Germinal center (tissue), 1 donor: ENCODE measurements around the gene AK8.

Source experiments
- DNase-seq: peaks from one replicate; pipeline ENCODE4 v3.0.0; 2012; ENCODE audit warnings: mixed read lengths, low spot score

The AK8 gene

DNA sequence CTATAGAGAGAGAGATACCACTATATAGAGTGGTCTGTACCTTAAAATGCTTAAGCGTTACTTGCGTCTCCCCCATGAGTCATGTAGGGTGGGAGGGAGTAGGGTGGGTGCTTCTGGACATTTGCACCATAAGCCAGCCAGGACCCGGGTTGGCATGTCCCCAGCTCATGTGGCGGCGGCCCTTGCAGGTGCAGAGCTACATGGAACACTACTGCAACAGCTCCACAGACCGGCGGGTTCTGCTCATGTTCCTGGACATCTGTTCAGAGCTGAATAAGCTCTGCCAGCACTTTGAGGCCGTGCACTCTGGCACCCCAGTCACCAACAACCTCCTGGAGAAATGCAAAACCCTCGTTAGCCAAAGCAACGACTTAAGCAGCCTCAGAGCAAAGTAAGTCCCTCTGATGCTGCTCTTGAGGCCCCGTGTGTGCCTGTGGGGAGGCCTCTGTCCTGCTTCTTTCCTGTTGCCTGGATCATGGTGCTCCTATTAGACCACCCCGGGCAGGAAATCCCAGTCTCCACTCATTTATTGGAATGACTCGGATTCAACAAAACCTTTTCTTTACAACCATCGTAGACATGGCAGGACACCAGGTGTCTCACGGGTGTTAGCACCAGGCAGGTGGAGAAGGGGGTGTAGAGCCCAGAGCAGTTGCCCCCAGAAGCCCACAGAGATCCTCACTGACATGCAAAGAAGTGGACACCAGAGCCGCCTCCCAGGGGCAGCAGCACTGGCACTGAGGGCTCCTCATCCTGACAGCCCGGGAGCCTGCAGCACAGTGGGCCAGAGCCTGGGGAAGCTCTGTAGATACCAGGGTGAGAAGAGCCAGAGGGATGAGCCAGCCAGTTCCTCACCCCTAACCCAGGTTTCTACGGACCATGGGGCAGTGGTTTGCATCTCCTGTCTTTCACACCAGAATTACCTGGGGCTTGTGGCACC, 9.4 kb upstream of the AK8 start:
- no peak for DNase-seq

DNA sequence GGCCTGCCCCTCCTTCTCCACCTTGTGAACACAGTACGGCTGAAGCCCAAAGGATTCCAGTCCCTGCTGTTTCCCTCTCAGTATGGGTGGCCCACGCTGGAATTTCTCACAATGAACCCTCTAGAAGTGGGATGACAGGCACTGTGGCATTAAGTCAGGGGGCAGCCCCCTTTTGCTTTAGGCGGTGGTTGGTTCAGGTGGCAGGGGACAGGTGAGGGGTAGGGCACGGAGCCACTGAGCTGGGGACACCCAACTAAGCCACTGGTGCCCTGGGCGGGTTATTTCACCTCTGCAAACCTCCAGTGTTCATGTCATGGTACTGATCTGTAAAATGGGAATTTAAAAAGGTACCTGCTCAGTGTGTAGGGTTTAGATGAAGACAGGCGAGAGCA, 8.2 kb upstream of the AK8 start:
- no peak for DNase-seq

DNA sequence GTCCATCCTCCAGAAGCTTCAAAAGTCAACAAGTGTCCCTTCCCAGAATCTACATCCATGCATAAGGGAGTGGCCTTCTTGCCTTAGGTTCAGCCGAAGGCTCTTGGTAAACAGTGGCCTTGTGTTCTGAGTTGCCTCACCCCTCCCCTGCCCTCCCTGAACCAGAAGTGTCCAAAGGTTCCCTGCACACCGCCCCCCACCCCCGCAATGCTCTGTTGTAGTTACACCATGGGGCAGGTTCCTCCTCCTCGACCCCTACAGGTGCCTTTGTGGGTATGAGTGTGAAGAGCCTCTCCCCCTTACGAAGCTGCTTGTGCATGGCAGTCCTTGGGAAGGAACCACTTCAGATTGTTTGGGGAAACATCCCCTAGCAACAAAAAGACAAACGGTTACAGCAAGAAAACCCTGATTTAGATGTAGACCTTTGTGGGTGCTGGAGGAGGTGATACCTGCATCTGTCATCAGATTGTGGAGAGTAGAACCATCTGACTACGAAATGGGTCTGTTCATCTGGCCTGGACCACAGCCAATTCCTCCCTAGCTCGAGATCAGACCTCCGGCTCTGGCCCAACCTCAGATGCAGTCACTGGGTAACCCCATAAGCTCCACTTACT, 7.7 kb upstream of the AK8 start:
- DNase-seq, result no peak

DNA sequence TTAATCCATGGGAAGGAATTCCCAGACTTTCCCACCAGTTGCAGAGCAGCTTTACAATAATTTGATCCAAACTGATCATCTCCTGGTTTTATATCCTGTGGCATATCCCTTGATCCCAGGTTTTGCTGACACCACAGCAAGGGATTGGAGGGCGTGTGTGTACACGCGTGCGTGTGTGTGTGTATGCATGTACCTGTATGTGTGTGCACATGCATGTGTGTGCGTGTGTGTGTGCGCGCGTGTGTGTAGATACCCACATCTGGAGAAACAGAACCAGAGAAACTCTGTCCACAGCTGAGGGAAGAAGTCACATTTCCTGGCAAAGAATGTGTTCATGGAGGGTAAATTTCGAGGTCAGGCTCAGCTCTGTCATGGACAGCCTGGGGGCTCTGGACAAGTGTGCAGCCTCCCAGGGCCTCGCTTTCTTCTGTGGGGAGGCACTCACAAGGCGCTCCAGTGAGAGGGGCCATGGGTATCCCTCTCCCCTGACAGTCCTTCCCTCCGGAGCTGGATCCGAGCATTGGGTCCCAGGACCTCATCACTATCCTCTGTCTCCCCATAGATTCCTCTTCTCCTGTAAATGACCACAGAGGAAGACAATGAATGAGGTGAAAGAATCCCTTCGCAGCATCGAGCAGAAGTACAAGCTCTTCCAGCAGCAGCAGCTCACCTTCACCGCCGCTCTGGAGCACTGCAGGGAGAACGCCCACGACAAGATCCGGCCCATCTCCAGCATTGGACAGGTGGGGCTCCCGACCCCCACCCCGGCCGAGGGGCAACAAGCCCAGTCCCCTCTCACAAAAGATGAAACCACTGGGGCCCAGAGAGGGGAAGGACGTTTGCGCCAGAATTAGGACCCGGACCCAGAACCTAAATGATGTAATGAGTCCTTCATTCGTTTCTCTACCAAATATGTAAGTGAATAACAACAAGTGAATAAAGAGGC, 5.5 kb upstream of the AK8 start:
- no peak for DNase-seq

DNA sequence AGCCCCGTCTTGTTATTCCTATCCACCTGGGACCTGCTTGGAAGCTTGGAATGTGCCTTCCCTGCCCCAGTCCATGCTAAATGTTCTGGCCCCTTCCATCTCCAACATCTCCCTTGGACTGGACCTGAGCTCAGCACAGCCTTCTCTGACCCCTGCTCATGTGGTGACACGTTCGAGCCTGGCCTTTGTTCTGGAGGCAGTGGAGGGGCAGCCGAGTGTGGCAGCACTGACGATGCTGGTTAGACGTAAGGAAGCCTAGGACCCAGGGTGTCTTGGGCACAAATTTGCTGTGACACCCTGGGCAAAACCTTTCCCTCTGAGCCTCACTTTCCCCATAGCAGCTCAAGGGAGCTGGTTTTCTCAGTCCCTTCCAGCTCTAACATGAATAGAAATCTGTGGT, 4.5 kb upstream of the AK8 start:
- no peak for DNase-seq

DNA sequence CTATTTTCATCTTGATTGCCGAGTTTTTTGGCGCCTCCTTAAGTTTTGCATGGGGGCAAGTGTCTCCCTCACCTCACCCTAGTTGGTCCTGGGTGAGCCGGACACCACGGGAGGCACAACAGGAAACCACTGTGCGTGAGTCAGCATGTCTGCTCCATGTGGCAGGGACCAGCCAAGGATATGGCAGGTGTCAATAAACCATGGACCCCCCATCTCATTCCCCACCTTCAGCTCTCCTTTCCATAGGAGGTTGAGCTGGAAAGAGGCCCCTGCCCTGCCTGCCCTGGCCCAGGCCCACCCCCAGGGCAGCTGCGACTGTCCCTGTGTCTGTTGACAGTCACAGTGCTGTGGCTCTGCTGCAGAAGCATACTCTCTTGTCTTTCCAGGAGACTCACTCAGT, 3.7 kb upstream of the AK8 start:
- no peak for DNase-seq

DNA sequence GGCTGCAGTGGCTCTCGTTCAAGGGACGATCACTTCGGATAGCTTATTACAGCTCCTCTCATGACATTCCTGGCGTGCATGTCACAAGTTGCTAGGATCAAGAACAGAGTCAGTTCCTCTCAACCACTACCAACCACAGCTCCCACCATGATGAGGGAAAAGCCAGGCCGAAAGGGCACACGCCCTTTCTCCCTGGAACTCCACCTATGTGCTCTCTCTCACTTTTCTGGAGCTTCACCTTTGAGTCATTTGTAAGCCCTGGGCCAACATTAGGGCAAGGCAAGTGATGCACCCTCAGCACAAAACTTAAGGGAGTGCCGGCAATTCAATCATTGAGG, 2.2 kb upstream of the AK8 start:
- no peak for DNase-seq

DNA sequence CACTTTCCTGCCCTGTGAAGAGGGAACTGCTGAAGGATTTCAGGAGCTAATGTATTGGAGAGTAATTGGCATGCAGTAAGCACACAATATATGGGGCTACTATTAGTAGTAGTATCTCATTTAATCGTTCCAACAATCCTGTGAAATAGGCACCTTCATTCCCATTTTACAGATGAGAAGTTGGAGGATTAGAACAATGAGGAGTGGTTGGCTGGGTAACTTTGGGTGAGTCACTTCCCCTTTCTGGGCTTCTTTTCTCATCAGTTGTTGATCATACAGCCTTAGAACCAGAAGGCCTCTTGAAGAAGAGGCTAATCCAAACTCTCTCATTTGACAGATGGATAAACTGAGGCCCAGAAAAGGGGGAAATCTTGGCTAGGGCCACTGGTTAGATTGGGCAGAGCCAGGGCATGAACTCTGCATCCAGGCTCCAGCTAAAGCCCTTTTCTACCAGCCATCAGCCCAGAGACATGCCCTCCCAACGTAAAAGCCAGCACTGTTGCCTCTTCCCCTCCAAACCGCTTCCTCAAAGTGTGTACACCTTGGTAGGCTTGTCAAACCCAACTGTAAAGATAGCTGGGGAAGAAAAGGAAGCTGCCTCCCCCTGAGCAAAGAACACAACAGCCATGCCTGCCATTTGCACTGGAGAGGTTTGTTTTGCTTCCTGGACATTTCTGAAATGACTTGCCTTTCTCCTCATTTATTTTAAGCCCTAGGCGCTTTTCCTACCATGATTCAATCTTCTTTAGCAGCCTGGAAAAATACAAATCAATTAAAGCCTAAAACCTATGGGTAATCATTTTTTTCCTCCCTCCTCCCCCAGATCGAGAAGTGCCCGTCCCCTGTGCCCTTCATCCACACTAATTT, 1.6 kb upstream of the AK8 start:
- DNase-seq, result no peak

DNA sequence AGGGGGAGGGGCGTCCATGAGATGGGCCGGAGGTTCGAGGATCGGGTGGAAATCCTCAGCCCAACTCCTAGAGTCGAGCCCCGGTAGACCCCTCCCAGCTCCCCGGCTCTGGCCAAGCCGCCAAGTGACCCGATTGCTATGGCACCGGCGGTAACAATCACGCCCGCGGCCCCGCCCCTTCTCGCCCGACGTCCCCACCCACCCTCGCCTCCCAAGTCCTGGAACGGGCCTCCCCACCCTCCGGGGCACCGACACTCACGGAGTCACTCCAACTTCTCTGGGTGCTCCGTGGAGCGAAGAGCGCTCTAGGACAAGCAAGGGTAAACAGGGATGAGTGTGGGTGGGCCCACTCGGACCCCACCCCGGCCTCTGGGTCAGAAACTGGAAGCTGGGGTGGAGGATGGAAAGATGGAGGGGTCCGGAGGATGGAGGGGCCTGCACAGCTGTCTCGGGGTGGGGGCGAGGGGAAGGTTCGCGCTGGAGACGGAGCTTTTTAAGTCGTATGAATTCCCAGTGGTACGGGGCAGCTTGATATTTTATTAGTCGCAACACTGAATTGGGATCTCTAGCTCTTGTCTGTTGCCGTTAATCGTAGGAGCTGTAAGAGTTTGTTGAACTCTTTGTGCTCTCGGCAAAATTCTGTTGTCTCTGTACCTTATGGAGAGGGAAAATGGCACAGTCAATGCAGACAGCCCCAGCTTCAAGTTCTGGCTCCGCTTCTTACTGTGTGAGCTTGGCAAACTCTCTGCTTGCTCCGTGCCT, 792 bp upstream of the AK8 start, which contains the start of gene SPACA9:
Gene SPACA9, plus strand, starts transcription at position 204 of the 762 bp plus-strand sequence. CDS start 5,050 bp downstream, outside the sequence.
- DNase-seq, result peak; percentile 49

DNA sequence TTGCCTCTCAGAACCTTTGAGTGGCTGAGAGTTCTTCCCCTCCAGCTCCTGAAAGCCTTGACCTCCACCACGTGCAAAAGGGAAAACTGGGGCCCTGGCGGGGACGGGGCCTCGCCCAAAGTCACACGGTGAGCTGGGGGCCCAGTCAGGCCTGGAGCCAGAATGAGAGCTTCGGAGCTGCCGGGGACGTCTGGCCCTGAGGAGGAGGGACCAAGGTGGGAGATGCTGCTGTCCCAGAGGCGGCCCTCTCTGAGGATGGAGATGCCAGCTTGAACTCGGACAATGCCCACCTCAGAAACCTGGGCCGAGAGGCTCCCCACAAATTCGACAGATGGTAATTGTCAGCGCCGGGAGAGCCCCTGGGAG, 643 bp downstream of the AK8 start:
- no peak for DNase-seq

DNA sequence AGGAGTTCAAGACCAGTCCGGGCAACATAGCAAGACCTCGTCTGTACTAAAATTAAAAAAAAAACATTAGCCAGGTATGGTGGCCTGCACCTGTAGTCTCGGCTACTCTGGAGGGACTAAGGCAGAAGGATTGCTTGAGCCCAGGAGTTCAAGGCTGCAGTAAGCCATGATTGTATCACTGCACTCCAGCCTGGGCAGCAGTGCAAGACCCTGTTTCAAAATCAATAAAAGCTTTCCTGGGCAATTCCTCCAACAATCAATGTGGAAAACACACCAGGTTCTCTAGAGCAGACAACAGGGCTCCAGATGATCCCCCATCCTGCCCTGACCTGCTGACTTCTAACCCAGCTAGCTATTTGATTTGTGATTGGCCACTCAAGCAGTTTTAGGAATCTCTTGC, 1.2 kb downstream of the AK8 start:
- DNase-seq, result no peak

DNA sequence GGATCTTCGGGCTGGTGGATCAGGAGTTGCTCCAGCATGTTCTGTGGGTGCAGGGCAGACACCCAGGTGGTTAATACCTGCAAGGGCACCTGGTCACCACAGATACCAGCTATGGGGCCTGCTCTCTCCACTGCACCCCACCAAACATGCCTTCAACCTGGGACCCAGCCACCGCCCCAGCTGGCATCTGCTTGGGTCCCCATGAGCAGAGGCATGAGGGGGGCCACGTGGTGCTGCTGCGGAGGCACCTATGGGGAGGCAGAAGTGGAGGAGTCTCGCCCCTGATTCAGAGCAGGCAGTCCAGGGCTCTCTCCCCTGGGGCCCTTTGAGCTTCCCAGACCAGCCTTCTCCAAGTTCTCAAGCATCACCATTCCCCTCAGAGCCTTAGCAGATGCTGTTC, 2.9 kb downstream of the AK8 start:
- no peak for DNase-seq

DNA sequence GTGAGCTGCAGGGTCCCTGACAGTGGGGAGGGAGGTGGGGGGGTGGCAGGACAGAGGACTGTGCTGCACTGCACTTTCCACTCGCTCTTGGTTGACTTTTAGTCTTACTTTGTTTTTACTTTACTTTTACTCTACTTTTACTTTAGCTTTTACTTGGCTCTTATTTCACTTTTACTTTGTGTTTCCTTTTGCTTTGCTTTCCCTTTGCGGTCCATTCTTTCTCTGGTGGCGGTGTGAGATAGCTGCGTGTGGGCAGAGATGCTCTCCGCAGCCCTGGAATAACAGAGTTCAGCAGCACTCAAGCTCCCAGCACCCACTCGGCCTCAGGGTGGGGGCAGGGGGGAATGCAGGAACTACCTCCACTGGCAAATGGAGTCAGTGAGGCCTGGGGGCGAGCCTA, 4.7 kb downstream of the AK8 start:
- DNase-seq, result no peak

DNA sequence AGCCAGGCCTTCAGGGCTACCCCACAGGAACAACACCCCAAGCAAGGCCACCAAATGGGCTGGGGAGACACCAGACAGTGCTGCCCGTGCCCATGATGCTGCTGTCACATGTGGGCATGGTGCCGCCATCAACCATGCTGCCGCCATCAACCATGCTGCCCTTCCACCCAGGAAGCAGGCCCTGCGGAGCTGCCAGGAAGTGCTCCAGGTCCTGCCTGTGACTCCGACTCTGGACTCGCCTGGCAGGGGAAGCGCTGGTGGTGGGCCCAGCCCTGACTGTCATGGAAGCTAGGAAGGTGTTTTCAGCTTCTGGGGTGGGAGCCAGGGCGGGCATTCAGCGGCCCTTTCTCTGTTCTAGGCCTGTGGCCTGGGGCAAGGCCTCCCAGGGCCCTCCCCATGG, 8.8 kb downstream of the AK8 start:
- no peak for DNase-seq

DNA sequence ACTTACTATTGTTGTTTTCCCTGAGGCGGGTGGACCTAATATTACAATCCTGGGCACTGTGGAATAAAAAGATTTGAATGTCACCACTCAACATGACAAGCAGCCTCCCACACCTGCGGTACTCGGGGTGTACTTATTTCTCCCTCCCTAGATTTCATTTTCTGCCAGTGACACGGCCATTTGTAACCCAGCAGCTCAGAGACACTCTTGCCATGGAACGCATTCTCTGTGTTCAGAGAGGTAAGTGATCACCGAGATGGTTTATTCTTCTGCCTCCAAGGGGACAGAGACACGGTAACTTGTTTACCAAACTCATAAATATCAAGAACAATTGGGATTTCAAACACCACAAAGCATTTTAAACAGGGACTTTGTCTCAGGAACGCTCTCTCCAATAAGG, 11.2 kb downstream of the AK8 start:
- DNase-seq, result no peak

DNA sequence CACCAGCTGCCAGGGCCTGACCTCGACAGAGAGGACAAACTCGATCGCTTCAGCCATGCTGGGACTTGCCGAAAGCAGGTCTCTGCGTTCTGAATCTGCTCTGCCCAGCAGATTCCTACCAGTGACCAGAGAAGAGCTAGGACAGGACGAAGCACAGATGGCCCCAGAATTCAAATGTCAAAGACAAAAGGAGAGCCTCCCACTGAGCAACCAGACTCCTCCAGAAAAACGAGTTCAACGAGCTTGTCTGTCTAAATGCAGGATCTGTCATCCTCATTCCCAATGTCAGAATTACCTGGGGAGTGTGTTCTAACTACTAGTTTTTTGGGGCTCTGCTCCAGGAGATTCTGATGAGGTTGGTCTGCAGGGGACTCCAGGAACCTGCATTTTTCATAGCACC, 13.4 kb downstream of the AK8 start:
- no peak for DNase-seq

DNA sequence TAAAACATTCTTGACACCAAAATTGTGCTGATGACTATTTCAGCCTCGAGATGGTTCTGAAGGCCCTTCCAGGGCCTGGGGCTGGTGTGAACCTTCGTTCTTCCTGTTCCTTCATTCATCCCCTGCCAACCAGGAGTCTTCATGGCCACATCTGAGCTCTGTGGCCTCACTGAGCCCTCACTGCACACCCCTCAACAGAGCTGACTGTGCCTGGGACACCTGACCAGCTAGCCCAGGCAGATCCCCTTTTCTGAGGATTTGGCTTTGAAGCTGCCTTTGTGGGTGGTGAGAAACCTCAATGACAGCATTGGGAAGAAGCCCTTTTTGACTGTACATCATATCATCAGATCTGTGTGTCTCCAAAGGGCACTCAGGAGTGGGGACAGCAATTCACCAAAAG, 13.8 kb downstream of the AK8 start:
- DNase-seq, result no peak

DNA sequence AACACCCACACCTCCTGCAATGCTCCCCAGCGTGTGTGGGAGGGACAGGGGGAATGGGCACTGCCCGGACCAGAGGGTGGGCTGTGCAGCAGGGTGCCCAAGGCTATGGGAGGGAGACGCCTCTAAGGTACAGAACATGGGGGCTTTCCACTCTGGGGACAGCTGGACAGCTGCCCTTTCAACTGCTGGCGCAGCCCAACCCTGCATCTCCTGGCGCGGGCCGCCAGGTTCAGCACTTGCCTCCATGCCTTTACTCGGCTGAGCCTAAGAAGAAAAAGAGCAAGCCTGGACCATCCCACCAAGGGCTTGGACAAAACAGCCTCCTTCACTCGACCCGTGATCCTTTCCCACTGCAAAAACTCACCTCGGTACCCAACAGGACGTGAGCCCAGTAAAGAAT, 15.0 kb downstream of the AK8 start:
- no peak for DNase-seq

DNA sequence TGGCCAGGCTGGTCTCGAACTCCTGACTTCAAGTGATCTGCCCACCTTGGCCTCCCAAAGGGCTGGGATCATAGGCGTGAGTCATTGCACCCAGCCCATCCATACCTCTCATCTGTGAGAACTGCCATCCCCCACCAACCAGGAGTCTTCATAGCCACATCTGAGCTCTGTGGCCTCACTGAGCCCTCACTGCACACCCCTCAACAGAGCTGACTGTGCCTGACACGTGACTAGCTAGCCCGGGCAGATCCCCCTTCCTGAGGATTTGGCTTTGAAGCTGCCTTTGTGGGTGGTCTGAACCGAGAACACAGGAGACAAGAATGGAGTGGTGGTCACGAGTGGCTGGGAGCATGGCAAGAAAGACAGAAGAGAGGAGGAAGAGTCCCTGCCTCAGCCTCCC, 15.6 kb downstream of the AK8 start:
- no peak for DNase-seq

DNA sequence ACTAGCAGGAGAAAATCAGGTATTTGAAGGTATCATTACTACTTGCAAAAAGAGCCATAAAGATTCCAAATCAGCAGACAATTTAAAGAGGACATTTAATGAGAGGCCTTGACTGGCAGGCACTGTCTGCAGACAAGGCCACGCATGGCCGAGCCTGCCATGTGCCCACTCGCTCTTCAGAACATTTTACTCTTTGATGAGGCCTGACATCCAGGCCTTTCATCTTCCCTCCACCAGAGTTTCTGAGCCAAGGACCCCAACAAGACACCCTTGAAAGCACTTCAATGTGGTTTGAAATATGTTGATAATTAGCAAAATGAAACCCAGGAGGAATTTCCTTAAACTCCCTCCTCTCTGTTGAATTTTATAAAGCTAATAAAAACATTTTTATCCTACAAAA, 16.4 kb downstream of the AK8 start:
- no peak for DNase-seq

DNA sequence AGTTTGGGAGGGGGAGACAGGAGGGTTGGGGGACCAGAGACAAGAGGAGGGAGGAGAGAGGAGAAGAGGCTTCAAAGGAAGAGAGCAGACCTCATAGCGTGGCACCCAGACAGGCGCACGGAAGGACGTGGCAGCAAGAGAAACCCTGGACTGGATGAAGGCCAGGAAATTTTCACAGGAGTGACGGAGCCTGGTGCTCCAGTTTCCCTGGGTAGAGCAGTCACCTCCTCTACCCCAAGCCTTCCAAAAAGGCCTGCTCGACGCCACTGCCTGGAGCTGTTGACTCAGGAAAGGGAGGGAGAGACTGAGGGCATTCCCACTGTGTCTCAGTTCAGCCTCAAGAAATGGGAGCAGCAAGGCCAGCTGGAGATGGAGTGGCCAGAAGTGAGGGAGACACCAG, 19.3 kb downstream of the AK8 start:
- DNase-seq, result no peak
